PC-3 (cell line): Measurements from ENCODE around the gene BCAT1.
"Not testable (repeated sequence)": the region's sequence is repeated elsewhere in the genome, so short reads cannot be mapped to it uniquely, and the experiment has no call there.

Source experiments
- CTCF ChIP-seq: fragments of 300-600 bp; sonication (generic); conservative IDR thresholded peaks from 2 replicates; pipeline ENCODE4 v1.5.1; 2017; ENCODE audit warnings: antibody characterized with exemption, low read depth, mild to moderate bottlenecking, low read length
- EZH2 ChIP-seq: fragments of 300-600 bp; sonication (generic); IDR thresholded peaks from one replicate; pipeline ENCODE4 v1.6.1; 2017; ENCODE audit warnings: antibody characterized with exemption, mild to moderate bottlenecking, low read length; ENCODE audit not compliant: unreplicated experiment

- not testable (repeated sequence) for TF ChIP-seq CTCF, EZH2
These were observed 7.5 kb upstream of the BCAT1 start for GRCh38 chr12:24956351-24956750.
